Measurements from ENCODE around the gene BRMS1. TPM values are rescaled to one million over a fixed set of nuclear protein-coding genes. Genes with fewer than 3 reads are reported as not detected.

Gene BRMS1
- total RNA-seq, 4 donors from 2014 or later: 36.7 to 59.2 (median 42.0) TPM

DNA sequence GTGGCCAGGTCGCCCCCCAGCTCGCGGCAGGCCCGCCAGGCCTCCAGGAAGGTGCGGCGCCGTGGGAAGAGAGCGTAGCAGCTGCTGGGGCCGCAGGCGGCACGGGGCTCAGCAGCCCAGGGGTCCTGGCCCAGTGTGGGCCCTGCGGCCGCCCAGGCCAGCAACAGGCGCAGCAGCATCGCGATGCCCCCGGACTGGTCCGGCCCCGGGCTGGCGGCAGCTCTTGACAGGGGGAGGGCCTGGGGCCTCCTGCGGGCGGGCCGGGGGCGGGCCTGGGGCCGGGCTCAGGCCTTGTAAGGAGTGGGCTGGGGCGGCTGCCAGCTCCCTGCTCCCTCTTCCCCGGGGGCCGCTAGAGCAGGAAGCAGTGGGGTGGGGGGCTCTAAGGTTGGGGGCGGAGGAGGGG, 28.1 kb downstream of the BRMS1 start, which contains the start of gene CD248:
Gene CD248, minus strand, starts transcription at position 196 of the 403 bp plus-strand sequence. Its CDS starts 17 bp downstream, at position 179.
- ATAC-seq (ENCODE audit: low FRiP score) (no peak), DNase-seq (ENCODE audit: low spot score) (no peak)
- TF ChIP-seq, protein P1, sequence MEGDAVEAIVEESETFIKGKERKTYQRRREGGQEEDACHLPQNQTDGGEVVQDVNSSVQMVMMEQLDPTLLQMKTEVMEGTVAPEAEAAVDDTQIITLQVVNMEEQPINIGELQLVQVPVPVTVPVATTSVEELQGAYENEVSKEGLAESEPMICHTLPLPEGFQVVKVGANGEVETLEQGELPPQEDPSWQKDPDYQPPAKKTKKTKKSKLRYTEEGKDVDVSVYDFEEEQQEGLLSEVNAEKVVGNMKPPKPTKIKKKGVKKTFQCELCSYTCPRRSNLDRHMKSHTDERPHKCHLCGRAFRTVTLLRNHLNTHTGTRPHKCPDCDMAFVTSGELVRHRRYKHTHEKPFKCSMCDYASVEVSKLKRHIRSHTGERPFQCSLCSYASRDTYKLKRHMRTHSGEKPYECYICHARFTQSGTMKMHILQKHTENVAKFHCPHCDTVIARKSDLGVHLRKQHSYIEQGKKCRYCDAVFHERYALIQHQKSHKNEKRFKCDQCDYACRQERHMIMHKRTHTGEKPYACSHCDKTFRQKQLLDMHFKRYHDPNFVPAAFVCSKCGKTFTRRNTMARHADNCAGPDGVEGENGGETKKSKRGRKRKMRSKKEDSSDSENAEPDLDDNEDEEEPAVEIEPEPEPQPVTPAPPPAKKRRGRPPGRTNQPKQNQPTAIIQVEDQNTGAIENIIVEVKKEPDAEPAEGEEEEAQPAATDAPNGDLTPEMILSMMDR (IDR thresholded peaks at IDR 0.05): no peak

DNA sequence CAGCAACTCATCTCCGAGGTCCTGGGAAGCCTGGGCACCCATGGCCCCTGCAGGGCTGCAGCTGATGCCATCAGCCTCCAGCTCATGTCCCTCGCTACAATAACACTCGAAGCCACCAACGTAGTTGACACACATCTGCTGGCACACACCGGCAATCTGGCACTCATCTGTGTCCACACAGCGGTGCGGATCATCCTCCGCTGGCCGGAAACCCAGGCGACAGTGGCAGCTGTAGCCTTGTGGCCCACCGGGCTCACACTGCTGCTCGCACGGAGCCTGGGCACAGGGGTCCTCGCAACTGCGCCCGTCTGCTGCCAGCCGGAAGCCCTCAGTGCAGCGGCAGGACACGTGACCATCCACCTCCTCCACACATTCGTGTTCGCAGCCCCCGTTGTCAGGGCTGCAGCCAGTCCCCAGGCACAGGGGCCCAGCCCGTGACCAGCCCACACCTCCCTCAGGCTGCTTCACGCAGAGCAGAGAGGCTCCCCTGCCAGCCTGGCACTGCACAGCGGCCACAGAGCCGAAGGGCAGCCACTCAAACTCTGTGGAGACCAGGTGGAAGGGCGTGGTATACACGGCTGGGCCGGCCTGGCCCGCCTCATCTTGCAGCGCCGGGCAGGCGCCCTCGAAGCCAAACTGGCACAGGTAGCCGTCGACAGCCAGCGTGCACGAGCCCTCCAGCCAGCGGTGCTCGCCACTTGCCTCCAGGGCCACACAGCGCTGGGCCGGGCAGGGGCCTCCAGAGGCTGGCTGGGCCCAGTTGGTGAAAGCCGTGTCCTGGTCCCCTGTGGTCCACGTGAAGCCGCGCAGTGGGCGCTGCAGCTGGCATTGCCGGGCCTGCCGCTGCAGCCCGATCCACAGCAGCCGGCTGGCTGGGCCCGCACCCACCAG, 28.7 kb downstream of the BRMS1 start:
- no peak for ATAC-seq (ENCODE audit: low FRiP score)
- no peak for DNase-seq (ENCODE audit: low spot score)
- TF ChIP-seq, protein P1 (IDR thresholded peaks at IDR 0.05): no peak

DNA sequence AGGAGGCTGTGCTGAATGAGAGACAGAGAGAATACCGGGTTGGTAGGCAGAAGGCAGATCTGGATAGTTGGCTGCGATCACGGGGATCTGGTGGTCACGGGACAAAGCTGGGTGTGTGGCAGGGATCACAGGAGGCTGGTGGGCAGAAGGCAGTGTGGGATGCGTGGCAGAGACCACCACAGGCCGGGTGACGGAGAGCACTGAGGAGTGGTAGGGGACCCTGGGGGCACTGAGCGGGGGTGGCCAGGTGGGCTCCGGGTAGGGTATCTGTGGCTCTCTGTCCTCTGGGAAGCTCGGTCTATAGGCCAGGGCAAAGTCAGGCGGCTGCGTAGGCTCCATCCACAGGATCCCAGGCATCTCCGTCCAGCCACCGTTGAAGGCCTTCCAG, 29.4 kb downstream of the BRMS1 start:
- DNase-seq (ENCODE audit: low spot score) (no peak), ATAC-seq (ENCODE audit: low FRiP score) (no peak)
- TF ChIP-seq, protein P1 (IDR thresholded peaks at IDR 0.05): no peak

DNA sequence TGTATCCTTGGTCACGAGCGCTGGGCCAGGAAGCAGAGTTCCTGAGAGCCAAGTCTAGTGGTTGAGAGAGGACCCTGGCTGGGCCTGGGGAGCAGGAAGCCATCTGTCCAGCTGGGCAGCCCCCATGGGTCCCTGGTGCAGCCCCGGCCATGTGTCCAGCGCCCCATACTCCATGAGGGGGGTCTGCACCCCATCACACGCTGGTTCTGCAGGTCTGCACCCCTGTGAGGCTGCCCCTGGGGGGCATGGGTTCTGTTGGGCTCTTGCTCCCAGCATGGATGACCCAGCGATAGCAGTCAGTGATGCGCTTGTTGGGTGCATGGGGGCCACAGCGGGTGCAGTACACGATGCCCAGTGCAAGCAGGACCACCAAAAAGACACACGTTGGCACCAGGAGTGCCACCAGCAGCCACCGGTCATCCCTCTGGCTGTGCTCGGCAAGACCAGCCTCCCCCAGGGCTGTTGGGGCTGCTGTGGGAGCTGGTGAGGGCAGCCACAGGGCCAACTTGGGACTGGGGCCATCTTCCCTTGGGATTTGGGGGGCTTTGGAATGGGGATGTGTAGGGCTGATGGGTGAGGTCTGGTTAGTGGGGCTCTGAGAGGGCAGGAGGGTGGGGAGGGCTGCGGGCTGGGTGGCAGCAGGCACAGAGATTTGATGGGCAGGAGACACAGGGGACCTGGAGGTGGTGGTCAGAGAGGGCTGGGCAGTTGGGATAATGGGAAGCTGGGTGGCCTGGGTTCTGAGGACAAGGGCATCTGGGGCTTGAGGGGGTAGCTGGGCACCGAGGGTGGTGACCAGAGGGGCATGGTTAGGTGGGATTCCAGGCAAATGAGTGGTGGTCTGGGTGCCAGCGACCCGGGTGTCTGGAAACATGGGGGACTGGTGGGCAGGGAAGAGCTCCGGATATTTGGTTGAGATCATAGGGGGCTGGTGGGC, 30.1 kb downstream of the BRMS1 start:
- no peak for DNase-seq (ENCODE audit: low spot score)
- no peak for ATAC-seq (ENCODE audit: low FRiP score)
- TF ChIP-seq, protein P1 (IDR thresholded peaks at IDR 0.05): no peak

DNA sequence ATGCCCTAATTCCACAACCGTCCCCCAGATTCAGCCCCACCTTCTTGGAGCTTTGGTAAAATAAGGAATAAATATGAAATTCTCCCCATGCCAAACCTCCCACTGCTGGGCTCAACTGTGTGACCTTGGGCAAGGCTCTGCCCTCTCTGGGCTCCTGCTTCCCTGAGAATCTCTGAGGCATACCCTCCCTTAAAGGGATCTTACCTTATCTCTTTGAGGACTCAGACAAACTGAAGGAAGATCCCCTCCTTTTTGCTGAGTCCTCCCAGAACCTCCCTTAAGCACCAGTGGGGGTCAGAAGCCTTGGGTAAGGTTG, 30.8 kb downstream of the BRMS1 start:
- ATAC-seq (ENCODE audit: low FRiP score) (no peak), DNase-seq (ENCODE audit: low spot score) (no peak)
- TF ChIP-seq, protein P1 (IDR thresholded peaks at IDR 0.05): no peak

DNA sequence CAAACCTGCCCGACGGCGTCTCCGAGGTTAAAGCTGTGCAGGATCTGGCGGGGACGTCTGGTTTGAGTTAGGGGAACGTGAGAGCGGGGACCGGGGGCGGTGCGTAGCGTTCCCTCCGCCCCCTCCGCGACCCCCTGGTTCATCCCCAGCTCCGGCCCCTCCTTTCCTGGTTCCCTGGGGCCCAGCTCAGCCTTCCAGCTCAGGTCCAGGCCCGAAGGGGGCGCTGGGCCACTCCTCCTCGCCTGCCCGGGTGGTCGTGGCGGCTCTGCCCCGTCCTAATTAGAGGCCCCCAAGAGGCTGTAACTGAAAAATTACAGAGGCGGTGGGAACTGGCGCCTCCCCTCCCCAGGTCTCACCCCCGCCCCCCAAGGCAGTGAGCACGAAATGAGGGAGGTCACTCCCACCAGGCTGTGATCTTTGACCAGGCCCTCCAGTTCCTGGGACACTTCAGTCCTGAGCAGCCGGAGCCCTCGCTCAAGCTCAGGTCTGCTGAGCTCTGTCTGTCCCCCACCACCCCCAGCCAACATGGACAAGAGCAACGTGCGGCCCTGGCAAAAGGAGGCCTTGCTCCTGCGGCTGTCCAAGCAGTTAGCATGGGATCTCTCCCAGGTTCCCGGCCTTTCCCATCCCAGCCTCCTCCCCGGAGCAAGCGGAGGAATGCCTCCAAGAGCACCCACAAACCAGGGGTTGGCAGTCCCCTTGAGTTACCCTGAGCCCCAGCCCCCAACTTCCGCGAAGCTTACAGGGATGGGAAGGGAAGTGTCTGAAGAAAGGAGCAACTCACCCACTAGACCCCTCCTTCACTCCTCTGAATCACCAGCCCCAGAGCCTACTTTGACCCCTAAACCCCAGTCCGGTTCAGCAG, 31.4 kb downstream of the BRMS1 start:
- no peak for ATAC-seq (ENCODE audit: low FRiP score)
- no peak for DNase-seq (ENCODE audit: low spot score)
- TF ChIP-seq, protein P1 (IDR thresholded peaks at IDR 0.05): no peak

Data from omental fat pad (tissue), 4 donors.